Midbrain (tissue), 1 donor: ENCODE data around the gene QPRT.
"Not testable (repeated sequence)": the region's sequence is repeated elsewhere in the genome, so short reads cannot be mapped to it uniquely, and the experiment has no call there.

Experiments used
- DNase-seq: peaks from one replicate; lab custom pipeline; 2025; lab: John Stamatoyannopoulos, UW

The QPRT gene

DNA sequence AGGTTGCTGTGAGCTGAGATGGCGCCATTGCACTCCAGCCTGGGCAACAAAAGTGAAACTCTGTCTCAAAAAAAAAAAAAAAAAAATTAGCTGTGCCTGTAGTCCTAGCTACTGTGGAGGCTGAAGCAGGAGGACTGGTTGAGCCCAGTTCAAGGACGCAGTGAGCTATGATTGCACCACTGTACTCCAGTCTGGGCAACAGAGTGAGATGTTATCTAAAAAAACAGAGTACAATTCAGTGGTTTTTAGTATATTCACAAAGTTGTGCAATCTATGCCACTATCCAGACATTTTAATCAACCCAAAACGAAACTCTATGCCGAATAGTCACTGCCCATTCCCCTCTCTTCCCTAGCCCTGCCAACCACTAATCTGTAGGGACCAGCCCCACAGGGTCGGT, 41.7 kb downstream of the QPRT start:
- DNase-seq: no peak

DNA sequence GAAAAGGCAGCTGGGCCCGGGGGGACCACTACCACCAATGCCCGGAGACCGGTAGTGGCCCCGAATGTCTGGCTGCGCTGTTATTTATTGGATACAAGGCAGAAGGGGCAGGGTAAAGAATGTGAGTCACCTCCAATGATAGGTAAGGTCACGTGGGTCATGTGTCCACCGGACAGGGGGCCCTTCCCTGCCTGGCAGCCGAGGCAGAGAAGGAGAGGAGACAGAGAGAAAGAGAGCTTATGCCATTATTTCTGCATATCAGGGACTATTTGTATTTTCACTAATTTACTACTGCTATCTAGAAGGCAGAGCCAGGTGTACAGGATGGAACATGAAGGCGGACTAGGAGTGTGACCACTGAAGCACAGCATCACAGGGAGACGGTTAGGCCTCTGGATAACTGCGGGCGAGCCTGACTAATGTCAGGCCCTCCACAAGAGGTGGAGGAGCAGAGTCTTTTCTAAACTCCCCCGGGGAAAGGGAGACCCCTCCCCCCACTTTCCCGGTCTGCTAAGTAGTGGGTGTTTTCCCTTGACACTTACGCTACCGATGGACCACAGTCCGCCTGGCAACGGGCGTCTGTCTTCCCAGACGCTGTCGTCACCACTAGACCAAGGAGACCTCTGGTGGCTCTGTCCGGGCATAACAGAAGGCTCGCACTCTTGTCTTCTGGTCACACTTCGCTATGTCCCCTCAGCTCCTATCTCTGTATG, 42.3 kb downstream of the QPRT start:
- DNase-seq: peak; percentile 73

DNA sequence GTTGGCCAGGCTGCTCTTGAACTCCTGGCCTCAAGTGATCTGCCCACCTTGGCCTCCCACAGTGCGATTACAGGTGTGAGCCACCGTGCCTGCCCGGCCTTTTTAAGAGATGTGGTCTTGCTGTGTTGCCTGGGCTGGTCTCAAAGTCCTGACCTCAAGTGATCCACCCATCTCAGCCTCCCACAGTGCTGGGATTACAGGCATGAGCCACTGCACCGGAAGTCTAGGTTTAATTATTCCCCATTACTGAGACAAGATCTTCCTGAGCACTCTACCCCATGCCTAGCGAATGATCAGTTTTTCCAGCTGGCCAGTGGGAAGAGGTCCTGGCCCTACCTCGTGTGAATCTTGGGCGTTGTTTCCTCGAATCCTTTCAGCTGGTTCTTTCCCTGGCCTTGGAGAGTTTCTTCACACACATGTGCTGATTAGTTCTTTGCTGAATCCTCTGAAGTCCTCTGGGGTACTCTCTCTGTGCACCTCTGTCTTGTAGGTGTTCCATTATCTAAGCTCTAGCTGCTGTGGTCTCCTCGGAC, 47.9 kb downstream of the QPRT start:
- no peak for DNase-seq

DNA sequence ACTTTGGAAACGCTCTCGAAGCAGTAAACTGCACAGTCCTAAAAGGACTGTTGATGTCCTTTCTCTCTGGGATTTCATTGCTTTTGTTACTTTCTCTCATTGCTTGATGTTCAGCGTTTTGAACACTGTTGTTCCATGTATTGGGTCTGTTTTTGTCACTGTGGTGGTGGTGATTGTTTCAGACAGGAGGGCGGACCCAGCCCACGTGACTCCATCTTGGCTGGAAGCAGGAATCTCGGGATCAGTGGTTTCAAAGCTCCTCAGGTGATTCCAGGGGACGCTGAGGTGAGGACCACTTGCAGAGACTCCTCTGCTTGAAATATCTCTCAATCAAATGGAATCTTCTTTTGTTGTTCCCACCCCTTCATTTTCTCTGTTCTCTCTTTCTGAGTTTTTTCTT, 48.5 kb downstream of the QPRT start:
- no peak for DNase-seq

DNA sequence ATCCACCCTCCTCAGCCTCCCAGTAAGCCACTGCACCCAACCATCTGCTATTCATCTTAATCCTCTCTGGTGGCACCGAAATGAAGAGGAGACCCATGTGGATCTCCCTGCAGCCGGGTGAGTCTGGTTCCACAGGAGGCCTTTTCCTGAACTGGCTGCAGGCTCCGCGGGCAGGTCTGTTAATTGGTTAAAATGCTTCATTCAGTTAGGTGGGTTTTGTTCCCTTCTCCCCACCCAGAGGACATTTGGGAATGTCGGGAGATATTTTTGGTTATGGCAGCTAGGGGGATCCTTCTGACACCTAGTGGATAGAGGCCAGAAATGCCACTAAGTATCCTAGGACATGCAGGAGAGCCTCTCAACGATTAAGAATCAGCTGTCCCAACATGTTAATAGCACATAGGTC, 50.1 kb downstream of the QPRT start:
- peak; percentile 1 for DNase-seq

DNA sequence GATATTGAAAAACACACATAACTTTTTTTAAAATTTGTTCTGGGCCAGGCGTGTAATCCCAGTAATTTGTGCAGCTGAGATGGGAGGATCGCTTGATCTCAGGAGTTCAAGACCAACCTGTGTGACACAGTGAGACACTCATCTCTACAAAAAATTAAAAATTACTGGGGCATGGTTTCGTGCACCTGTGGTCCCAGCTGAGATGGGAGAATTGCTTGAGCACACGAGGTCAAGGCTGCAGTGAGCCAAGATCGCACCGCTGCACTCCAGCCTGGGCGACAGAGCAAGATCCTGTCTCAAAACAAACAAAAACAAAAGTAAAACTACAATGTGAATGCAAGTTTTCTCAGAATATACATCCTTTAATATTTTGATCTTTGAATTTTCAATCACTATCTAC, 51.7 kb downstream of the QPRT start:
- DNase-seq: no peak

DNA sequence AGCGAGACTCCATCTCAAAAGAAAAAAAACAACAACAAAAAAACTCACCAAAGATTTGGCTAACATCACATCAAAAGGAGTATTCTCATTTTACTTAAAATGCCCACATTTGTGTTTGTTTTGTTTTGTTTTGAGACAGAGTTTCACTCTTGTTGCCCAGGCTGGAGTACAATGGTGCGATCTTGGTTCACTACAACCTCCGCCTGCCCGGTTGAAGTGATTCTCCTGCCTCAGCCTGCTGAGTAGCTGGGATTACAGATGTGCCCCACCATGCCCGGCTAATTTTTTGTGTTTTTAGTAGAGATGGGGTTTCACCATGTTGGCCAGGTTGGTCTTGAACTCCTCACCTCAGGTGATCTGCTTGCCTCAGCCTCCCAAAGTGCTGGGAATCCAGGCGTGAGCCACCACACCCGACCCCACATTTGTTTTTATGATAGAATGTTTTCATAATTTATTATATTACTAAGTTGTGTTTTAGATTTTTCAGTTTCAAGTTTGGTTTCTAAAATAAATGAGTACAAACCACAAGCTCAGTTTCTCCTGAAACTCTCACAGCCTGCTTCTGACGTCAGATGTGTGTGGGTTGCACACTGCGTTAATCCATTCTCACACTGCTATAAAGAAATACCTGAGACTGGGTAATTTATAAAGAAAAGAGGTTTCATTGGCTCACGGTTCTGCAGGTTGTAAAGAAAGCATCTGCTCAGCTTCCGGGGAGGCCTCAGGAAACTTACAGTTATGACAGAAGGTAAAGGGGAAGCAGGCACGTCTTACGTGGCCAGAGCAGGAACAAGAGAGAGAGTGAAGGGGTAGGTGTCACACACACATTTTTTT, 53.0 kb downstream of the QPRT start:
- not testable (repeated sequence) for DNase-seq

DNA sequence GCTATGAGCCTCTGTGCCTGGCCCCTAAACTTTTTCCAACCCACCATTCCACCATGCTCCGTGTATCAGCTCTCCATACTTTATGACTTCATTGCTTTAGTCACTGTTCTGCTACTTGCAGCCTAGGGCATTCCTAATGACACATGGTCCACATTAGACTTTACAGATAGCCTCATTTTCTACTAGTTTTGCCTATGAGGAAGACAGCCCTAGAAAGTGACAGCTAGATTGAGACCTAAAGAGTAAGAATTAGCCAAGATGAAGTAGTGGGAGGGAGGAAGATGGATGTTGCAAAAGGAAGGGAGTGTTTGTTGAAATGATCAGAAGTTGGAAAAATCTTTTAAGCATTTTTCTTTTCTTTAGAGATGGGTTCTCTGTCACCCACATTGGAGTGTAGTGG, 55.8 kb downstream of the QPRT start:
- no peak for DNase-seq

DNA sequence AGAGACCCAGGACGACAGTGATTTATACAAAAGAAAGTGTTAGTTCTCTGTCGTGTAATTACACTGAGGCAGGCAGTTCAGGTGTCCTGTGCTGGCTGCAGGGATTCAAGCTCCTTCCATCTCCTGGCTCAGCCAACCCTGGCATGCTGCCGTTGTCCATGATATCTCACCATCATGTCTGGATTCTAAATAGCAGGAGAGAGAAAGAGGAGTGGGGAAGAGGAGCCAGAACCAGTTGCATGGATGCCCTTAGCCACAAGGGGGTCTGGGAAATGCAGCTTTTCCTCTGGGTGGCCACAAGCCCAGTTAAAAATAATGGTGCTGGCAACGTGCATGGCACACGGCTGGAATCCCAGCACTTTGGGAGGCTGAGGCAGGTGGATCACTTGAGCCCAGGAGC, 57.1 kb downstream of the QPRT start:
- no peak for DNase-seq

DNA sequence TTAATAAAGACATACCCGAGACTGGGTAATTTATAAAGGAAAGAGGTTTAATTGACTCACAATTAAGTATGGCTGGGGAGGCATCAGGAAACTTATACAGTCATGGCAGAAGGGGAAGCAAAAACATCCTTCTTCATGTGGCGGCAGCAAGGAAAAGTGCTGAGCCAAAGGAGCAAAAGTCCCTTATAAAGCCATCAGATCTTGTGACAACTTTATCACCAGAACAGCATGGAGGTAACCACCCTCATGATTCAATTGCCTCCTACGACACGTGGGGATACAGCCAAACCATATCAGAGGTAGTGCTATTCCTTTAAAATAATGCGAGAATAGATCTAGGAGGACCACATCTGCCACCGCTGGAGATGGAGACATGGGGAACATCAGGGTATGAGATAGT, 57.8 kb downstream of the QPRT start:
- no peak for DNase-seq

DNA sequence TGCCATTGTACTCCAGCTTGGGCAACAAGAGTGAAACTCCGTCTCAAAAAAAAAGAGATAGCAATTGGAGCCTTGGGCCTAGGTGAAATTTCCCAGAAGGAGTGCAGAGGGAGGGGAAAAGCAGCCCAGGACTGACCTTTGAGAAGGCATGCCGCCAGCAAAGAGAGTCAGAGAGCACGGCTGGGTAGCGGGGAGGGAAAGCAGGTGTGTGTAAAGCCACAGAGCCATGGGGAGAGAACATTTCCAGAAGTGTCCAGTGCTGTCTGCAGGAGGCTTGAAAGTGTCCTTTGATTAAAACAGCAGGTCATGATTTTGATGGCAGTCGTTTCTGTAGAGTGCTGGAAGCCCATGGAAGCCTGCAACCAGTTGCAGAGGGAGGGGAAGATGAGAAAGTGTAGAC, 58.7 kb downstream of the QPRT start:
- DNase-seq: no peak

DNA sequence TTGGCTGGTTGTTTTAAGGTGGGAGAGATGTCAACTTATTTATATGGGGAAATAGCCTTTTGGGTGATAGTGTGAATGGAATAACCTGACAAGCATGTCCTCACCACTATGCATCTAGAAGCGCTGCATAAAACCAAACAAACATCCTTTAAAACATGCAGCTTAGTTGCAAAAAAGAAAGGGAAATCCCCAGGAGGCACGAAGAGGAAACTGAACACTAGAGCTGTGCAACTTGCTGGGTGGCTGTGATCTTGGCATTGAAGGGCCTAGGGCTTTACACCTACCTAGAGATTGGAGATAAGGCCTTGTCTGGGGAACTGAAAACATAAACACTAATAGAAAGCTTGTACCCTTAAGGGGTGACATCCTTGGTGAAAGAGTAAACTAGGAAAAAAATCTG, 59.5 kb downstream of the QPRT start:
- DNase-seq: no peak

DNA sequence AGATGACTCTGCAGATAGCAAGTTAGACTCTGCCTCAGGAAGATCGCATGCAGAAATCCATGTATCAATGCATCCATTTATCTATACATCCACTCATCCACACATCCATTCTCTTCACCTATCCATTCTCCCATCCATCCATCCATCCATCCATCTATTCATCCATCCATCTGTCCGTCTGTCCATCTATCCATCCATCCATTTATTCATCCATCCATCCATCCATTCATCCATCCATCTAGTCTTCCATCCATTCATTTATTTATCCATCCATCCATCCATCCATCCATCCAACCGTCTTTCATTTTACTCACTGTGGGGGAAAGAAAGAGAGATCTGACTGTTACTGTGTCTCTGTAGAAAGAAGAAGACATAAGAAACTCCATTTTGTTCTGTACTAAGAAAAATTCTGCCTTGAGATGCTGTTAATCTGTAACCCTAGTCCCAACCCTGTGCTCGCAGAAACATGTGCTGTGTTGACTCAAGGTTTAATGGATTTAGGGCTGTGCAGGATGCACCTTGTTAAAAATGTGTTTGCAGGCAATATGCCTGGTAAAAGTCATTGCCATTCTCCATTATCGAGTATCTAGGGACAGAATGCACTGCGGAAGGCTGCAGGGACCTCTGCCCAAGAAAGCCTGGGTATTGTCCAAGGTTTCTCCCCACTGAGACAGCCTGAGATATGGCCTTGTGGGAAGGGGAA, 61.1 kb downstream of the QPRT start:
- not testable (repeated sequence) for DNase-seq

DNA sequence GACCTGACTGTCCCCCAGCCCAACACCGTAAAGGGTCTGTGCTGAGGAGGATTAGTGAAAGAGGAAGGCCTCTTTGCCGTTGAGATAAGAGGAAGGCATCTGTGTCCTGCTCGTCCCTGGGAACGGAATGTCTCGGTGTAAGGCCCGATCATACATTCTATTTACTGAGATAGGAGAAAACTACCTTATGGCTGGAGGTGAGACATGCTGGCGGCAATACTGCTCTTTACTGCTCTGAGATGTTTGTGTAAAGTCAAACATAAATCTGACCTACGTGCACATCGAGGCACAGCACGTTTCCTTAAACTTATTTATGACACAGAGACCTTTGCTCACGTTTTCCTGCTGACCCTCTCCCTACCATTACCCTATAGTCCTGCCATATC, 61.6 kb downstream of the QPRT start:
- not testable (repeated sequence) for DNase-seq

DNA sequence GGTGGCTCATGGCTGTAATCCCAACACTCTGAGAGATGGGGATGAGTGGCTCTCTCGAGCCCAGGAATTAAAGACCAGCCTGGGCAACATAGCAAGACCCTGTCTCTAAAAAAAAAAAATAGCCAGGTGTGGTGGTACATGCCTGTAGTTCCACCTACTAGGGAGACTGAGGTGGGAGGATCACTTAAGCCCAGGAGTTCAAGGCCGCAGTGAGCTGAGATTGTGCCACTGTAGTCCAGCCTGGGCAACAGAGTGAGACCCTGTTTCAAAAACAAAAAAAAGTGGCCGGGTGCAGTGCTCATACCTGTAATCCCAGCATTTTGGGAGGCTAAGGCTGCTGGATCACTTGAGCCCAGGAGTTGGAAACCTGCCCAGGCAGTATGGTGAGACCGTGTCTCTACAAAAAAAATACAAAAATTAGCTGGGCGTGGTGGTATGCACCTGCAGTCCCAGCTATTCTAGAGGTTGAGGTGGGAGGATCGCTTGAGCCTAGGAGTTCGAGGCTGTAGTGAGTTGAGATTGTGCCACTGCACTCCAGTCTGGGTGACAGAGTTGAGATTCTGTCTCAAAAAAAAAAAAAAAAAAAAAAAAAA, 63.8 kb downstream of the QPRT start:
- no peak for DNase-seq

DNA sequence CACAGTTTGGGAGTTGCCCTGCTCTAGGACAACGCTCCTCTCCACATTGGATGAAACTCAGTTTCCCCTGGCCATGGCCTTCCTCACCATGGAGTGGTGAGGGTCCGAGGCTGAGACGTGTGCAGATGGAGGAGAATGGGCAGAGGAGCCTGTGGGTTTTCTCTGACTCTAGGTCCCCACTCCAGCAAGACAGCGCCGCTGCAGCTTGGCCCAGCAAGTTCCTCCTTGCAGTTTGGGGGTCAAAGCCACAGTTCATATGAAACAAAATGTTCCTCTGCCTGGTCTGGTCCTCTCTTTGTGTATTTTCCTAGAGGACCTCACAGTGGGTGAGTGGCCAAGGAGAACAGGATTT, 64.5 kb downstream of the QPRT start:
- no peak for DNase-seq

DNA sequence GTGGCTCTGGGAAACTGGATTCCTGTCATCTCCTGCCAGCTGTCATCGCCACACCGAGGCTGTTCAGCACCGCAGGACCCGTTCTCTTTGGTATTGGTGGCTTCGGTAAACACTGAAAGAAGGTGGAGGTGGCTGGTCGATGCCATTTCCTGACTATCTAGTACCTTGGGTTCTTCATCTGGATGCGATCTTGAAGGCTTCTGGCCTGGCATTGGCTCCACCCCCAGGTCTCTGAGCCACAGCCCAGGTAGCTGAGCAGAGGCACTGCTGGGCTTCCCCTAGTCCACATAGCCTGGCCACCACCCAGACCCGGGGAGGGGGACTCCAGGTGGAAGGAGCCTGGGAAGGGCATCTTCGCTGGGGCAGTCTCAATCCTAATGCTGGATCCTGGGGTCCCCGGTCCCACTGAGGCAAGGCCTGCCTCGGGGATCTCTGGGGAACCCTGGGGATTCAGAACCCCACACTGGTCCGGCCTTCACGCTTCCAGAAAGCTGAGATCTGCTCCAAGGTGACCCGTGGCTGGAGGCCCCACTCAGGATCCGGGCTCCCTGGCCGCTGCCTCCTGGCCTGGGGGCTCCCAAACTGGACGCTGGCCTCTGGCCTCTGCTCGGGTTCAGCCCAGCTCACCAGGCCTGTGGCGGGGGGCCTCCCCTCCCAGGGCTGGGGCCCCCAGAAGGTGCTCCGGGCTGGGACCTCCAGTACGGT, 65.0 kb downstream of the QPRT start:
- no peak for DNase-seq

DNA sequence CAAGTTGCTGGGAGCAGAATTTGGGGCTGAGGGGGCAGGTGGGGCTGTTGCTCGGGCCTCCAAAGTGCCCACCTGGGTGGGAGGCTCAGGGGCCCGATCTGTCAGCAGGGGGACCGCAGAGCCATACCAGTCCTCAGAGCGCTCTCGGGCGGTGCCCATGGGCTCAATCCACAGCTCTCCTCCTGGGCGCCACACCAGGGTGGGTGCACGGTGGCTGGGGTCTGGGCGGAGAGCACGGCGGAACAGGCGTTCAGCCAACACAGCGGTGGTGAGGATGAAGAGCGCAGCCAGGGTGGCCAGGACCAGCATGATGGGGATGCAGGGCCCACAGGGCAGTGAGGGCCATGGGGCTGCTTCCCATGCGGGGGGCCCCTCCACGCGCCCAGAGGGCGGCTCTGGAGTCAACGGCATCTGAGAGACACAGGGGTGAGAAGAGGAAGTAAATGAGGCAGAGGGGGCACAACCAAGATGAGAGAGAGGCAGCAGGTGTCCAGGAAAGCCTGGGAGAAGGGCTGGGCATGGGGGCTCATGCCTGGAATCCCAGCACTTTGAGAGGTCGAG, 65.6 kb downstream of the QPRT start:
- no peak for DNase-seq

DNA sequence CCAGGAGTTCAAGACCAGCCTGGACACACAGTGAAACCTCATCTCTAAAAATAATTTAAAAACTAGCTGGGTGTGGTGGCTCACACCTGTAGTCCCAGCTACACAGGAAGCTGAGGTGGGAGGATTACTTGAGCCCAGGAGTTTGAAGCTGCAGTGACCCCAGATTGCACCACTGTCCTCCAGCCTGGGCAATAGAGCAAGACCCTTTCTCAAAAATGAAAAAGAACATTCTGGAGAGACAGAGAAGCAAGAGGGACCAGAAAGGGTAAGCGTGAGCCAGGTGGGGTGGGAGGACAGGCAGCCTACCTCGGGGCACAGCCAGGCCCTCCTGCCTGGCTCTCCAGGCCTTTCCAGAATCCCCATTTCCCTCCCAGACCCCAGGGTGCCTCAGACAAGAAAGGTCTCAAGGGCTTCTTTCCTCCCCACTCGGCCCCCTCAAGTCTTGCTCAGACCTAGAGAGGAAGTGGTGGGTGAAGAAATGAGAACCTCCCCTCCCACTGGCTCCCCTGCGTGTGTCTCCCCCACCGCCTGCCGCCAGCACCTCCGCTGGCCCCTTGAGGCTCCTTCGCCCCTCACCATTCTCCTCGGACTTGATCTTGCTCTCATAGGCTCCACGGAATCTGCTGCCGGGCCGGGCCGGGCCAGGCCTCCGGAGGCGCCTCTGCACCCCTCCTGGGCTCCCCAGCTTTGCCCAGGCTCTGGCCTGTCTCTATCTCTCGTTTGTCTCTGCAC, 66.3 kb downstream of the QPRT start:
- no peak for DNase-seq

DNA sequence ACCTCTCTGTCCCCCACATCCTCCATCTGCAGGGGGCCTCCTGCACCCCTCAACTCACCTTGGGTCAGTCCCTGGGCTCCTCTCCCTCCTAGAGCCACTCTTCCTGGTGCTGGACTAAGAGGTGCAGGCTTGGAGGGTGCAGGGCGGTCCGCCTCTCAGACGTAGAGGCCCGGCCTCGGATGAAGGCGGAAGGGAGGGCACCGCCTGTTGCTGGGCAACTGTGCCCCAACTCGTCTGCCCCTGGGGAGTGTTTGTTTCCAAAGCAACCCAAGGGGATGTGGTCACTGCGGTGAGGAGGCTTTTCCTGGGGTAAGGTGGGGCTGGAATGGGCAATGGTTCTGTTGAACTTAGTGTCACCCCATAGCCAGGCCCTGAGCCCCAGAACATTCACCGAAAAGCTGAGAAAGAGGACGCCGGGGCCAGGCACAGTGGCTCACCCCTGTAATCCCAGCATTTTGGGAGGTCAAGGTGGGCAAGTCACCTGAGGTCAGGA, 66.9 kb downstream of the QPRT start, which contains the start of gene C16orf54:
Gene C16orf54 (minus strand): TSS at position 138 of the 493 bp plus-strand sequence. CDS start 1,039 bp downstream, outside the sequence.
- DNase-seq: peak; percentile 12
